GM06990 (cell line): ENCODE measurements around the gene DAZAP2.
A peak's percentile ranks its signal among the peaks of the same experiment; 100 is the strongest.

Experiments
- DNase-seq: peaks from one replicate; pipeline ENCODE4 v3.0.0-alpha.2; 2011; ENCODE audit not compliant: insufficient read length; ENCODE audit errors: extremely low read depth
- H3K27me3 ChIP-seq: replicated peaks from 2 replicates; pipeline ENCODE4 v1.6.0; 2011; ENCODE audit warnings: low read length; ENCODE audit not compliant: control insufficient read depth, insufficient read depth
- H3K36me3 ChIP-seq: 2 replicates; pipeline ENCODE4 v1.5.1; 2011; ENCODE audit warnings: low read length; ENCODE audit not compliant: control insufficient read depth, insufficient read depth
- H3K4me3 ChIP-seq: replicated peaks from 2 replicates; pipeline ENCODE4 v1.5.1; 2011; ENCODE audit warnings: low read depth, mild to moderate bottlenecking, control low read depth, low read length
- TF ChIP-seq, protein P1 (sequence below): IDR thresholded peaks from 2 replicates; pipeline ENCODE4 v1.5.1; 2011; ENCODE audit warnings: low read length, control low read depth, mild to moderate bottlenecking, inconsistent platforms; ENCODE audit not compliant: insufficient read depth, poor library complexity, severe bottlenecking

Gene DAZAP2

DNA sequence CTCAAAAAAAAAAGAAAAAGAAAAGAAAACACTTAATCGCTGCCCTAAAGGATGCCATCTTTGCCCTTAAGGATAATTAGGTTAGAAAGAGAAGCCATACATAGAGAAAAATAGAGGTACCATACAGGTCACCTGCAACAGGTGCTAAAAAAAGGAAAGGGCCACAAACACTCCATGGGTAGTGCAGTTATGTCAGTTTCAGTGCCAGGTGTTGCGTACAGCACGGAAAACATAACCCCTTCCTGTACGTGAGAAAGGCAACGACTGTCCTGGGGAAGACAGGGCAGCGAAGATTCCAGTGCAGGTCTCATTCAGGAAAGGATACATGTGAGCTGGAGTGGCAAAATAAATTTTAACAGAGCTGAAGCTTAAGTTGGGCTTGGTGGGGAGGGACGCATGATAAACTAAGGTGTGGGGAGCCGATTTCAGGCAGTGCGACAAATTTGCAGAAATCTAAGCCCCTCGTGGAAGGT is 553 bp upstream of the DAZAP2 start:
- Histone ChIP-seq H3K36me3 (peaks cover 11% of the 10 kb centered on the region), H3K4me3 (peak overlapping the region; percentile 100), H3K27me3 (no peaks in the 10 kb centered on the region)
- TF ChIP-seq, protein P1, sequence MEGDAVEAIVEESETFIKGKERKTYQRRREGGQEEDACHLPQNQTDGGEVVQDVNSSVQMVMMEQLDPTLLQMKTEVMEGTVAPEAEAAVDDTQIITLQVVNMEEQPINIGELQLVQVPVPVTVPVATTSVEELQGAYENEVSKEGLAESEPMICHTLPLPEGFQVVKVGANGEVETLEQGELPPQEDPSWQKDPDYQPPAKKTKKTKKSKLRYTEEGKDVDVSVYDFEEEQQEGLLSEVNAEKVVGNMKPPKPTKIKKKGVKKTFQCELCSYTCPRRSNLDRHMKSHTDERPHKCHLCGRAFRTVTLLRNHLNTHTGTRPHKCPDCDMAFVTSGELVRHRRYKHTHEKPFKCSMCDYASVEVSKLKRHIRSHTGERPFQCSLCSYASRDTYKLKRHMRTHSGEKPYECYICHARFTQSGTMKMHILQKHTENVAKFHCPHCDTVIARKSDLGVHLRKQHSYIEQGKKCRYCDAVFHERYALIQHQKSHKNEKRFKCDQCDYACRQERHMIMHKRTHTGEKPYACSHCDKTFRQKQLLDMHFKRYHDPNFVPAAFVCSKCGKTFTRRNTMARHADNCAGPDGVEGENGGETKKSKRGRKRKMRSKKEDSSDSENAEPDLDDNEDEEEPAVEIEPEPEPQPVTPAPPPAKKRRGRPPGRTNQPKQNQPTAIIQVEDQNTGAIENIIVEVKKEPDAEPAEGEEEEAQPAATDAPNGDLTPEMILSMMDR, result no peak
- DNase-seq, result no peak

DNA sequence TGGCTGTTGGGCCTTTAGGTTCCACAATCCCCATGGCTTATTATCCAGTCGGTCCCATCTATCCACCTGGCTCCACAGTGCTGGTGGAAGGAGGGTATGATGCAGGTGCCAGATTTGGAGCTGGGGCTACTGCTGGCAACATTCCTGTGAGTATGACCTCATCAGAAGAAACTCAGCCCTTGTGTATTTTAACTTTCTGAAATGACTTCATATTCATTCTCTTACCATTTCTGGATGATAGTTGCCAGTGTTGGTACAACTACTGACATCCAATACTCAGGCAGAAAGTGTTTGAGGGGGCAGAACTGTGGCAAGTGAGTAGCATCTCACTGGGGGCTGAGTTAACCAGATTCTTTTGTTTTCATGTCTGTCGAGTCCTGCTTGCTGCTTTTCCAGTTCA is 2.3 kb downstream of the DAZAP2 start:
- no peak for DNase-seq
- Histone ChIP-seq H3K27me3 (no peaks in the 10 kb centered on the region), H3K4me3 (no peak overlapping the region), H3K36me3 (peaks cover 11% of the 10 kb centered on the region)
- TF ChIP-seq, protein P1, result no peak

DNA sequence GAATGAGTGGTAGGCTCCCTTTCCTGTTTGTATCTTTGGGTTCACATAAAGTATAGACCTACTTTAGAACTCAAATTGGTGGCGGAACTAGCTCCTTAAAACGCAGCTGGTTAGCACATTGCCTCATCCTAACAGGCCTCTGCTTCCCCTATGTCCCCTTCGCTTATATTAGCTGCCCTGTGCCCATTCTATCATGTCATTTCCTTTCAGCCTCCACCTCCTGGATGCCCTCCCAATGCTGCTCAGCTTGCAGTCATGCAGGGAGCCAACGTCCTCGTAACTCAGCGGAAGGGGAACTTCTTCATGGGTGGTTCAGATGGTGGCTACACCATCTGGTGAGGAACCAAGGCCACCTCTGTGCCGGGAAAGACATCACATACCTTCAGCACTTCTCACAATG is 3.5 kb downstream of the DAZAP2 start:
- TF ChIP-seq, protein P1, result no peak
- H3K4me3 ChIP-seq, result no peak overlapping the region
- peaks cover 11% of the 10 kb centered on the region for H3K36me3 ChIP-seq

DNA sequence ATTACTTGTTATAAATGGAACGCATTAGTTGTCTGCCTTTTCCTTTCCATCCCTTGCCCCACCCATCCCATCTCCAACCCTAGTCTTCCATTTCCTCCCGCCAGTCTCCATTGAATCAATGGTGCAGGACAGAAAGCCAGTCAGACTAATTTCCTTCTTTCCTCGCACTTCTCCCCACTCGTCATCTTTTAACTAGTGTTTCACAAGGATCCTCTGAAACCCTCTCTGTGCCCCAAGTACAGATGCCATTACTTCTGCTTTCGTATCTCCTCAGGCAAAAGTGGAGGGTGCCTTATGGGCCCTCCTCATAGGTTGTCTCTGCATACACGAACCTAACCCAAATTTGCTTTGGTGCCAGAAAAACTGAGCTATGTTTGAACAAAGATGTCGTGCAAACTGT is 4.2 kb downstream of the DAZAP2 start:
- TF ChIP-seq, protein P1, result no peak
- no peak for DNase-seq
- peaks cover 11% of the 10 kb centered on the region for H3K36me3 ChIP-seq
- no peaks in the 10 kb centered on the region for H3K27me3 ChIP-seq
- no peak overlapping the region for H3K4me3 ChIP-seq

More for the DNA sequence above, 3.5 kb downstream of the DAZAP2 start:
- no peaks in the 10 kb centered on the region for H3K27me3 ChIP-seq
- DNase-seq, result no peak

DNA sequence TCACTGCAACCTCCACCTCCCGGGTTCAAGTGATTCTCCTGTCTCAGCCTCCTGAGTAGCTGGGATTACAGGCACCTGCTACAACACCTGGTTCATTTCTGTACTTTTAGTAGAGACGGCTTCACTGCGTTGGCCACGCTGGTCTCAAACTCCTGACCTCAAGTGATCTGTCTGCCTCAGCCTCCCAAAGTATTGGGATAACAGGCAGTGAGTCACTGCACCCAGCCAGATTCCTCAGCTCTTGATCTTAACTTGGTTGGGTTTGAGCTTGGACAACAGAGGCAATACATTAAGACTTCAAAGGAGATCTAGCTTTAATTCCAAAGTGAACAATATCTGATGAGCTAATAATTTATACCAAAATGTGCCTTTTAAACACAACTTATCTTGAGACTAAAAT is 5.6 kb downstream of the DAZAP2 start:
- H3K36me3 ChIP-seq, result peaks cover 11% of the 10 kb centered on the region
- no peak overlapping the region for H3K4me3 ChIP-seq
- TF ChIP-seq, protein P1, result no peak
- no peaks in the 10 kb centered on the region for H3K27me3 ChIP-seq
- no peak for DNase-seq
